ENCODE data around the gene ALDOB. TPM values are rescaled to one million over a fixed set of nuclear protein-coding genes. Genes with fewer than 3 reads are reported as not detected.
A peak's percentile ranks its signal among the peaks of the same experiment; 100 is the strongest.

The ALDOB gene
- total and polyA plus RNA-seq, 2 of the 13 experiments (the other 11 are each of a cell fraction or from before 2014, with no cell fraction given) = 0.29 to 0.97 TPM

- ChIA-PET POLR2A (interaction anchor here (1.1 kb wide), 1 partner anchor 44 kb away, joined by 5 read pairs; the partner anchor contains the start of genes MRPL50 and ZNF189), CTCF (ENCODE audit: low intra/inter-chr PET ratio, low total read pairs) (no interaction called here)
- H3K4me3 ChIP-seq (replicated peaks in 1 of 3; ENCODE audit: insufficient read depth in 1 of 3, low read depth in 2 of 3, low read length in 3 of 3) = no peak overlapping the region
- H3K27me3 ChIP-seq (ENCODE audit: control insufficient read depth in 1 of 2, insufficient read depth in 2 of 2, low read length in 2 of 2) = no peaks in the 10 kb centered on the region
- no peak for FAIRE-seq
- H3K4me2 ChIP-seq (ENCODE audit: low read depth, low read length) = no peak overlapping the region
- no TSS peak for BruUV-seq (replicated peaks)
- peaks cover 92% of the 10 kb centered on the region for H3K4me1 ChIP-seq (ENCODE audit: insufficient read depth, low read length)
- H3K9ac ChIP-seq (ENCODE audit: insufficient read depth, low read depth, low read length) = no peak overlapping the region
- in situ Hi-C loops (cut with HindIII; ENCODE audit: extremely low pct_ligation_motif_present, low pct_unique_long_range_greater_than_20kb) (loop anchor here (5.0 kb wide), 1 partner anchor 125 kb away; no protein-coding TSS in a partner anchor), intact Hi-C loops (cut with micrococcal nuclease; ENCODE audit: unreplicated experiment) (no loop called here)
- H3K36me3 ChIP-seq (replicated peaks in 1 of 2; ENCODE audit: control insufficient read depth in 1 of 2, insufficient read depth in 2 of 2, low read length in 2 of 2) = no peaks in the 10 kb centered on the region
- TF ChIP-seq TEAD3 (CRISPR knock-in tag; optimal IDR thresholded peaks at IDR 0.05; ENCODE audit: borderline replicate concordance) = peak; percentile 92
- no peak for TF ChIP-seq ZNF7 (CRISPR knock-in tag; IDR thresholded peaks at IDR 0.05)
- no peak for TF ChIP-seq RAD21 (CRISPR knock-in tag; IDR thresholded peaks at IDR 0.05)
- TF ChIP-seq RFXANK (CRISPR knock-in tag; IDR thresholded peaks at IDR 0.05) = no peak
- no peak for TF ChIP-seq HNRNPK (IDR thresholded peaks at IDR 0.05; ENCODE audit: low read depth, low read length, poor library complexity, severe bottlenecking)
- H3K9me3 ChIP-seq (ENCODE audit: low read length) = peaks cover 7% of the 10 kb centered on the region; the same call in 1 of the 2 replicates
- WGBS (ENCODE audit: low lambda C conversion rate) = 79% methylated on average over 3 of the region's 3 CpGs
- H3K79me2 ChIP-seq (ENCODE audit: insufficient read depth, low read length) = no peaks in the 10 kb centered on the region
- H2AFZ ChIP-seq (ENCODE audit: low read length) = no peak overlapping the region
- DNase-seq (ENCODE audit: low spot score) = peak; percentile 50
- no peak for ATAC-seq
- H4K20me1 ChIP-seq (ENCODE audit: insufficient read depth, low read length) = no peaks in the 10 kb centered on the region
- H3K27ac ChIP-seq (ENCODE audit: extremely low read length, insufficient read depth, low read length) = peak overlapping the region; percentile 24
Measured at GRCh38 chr9:101442736-101443135, 7.2 kb upstream of the ALDOB start.

- Histone ChIP-seq H3K4me1 (ENCODE audit: insufficient read depth, low read length) (peaks cover 97% of the 10 kb centered on the region), H3K4me3 (replicated peaks in 1 of 3; ENCODE audit: insufficient read depth in 1 of 3, low read depth in 2 of 3, low read length in 3 of 3) (no peak overlapping the region)
- CTCF ChIA-PET (ENCODE audit: low intra/inter-chr PET ratio, low total read pairs) = no interaction called here
- peak; percentile 18; the same call in 1 of the 2 replicates for TF ChIP-seq HNF4A (CRISPR knock-in tag; IDR thresholded peaks at IDR 0.05)
- 0 out of 2 replicates have a peak, but pooled peaks have one; percentile 20 for TF ChIP-seq ZBTB33 (CRISPR knock-in tag; IDR thresholded peaks at IDR 0.05)
- TF ChIP-seq CBX5 (CRISPR knock-in tag; IDR thresholded peaks at IDR 0.05; ENCODE audit: borderline replicate concordance) = no peak
- no peak for TF ChIP-seq ZBTB34 (CRISPR knock-in tag; IDR thresholded peaks at IDR 0.05)
- no peak for TF ChIP-seq NBN (conservative IDR thresholded peaks at IDR 0.05)
- no peak for TF ChIP-seq ZKSCAN5 (CRISPR knock-in tag; IDR thresholded peaks at IDR 0.05)
- TF ChIP-seq ZGPAT (CRISPR knock-in tag; IDR thresholded peaks at IDR 0.05) = 0 out of 2 replicates have a peak, but pooled peaks have one; percentile 4
- peak; percentile 22; the same call in 1 of the 2 replicates for TF ChIP-seq YEATS4 (CRISPR knock-in tag; IDR thresholded peaks at IDR 0.05; ENCODE audit: borderline replicate concordance)
- TF ChIP-seq MTF2 (CRISPR knock-in tag; IDR thresholded peaks at IDR 0.05; ENCODE audit: borderline replicate concordance) = no peak
- TF ChIP-seq IKZF1 (IDR thresholded peaks at IDR 0.05) = no peak
- TF ChIP-seq MEF2D (CRISPR knock-in tag; IDR thresholded peaks at IDR 0.05) = 0 out of 2 replicates have a peak, but pooled peaks have one; percentile 22
Measured at GRCh38 chr9:101442318-101442717, 6.7 kb upstream of the ALDOB start.

More at GRCh38 chr9:101442318-101442717, 6.7 kb upstream of the ALDOB start:
- Histone ChIP-seq H3K9me3 (ENCODE audit: low read length) (peaks cover 7% of the 10 kb centered on the region; the same call in 1 of the 2 replicates), H3K79me2 (ENCODE audit: insufficient read depth, low read length) (no peaks in the 10 kb centered on the region), H2AFZ (ENCODE audit: low read length) (no peak overlapping the region), H3K4me2 (ENCODE audit: low read depth, low read length) (no peak overlapping the region), H4K20me1 (ENCODE audit: insufficient read depth, low read length) (no peaks in the 10 kb centered on the region), H3K9ac (ENCODE audit: insufficient read depth, low read depth, low read length) (no peak overlapping the region), H3K27ac (ENCODE audit: extremely low read length, insufficient read depth, low read length) (peak overlapping the region; percentile 24), H3K27me3 (ENCODE audit: control insufficient read depth in 1 of 2, insufficient read depth in 2 of 2, low read length in 2 of 2) (no peaks in the 10 kb centered on the region), H3K36me3 (replicated peaks in 1 of 2; ENCODE audit: control insufficient read depth in 1 of 2, insufficient read depth in 2 of 2, low read length in 2 of 2) (no peaks in the 10 kb centered on the region)
- in situ Hi-C loops (cut with HindIII; ENCODE audit: extremely low pct_ligation_motif_present, low pct_unique_long_range_greater_than_20kb) = loop anchor here (5.0 kb wide), 1 partner anchor 125 kb away; no protein-coding TSS in a partner anchor
- intact Hi-C loops (cut with micrococcal nuclease; ENCODE audit: unreplicated experiment) = no loop called here
- 100% methylated on average over 3 of the region's 3 CpGs for WGBS (ENCODE audit: low lambda C conversion rate)
- DNase-seq (ENCODE audit: low spot score) (no peak), FAIRE-seq (no peak), ATAC-seq (no peak)
- BruUV-seq (replicated peaks) = no TSS peak
- POLR2A ChIA-PET = interaction anchor here (1.1 kb wide), 1 partner anchor 44 kb away, joined by 5 read pairs; the partner anchor contains the start of genes MRPL50 and ZNF189
